Hair follicular keratinocyte (primary cell): ENCODE measurements around the gene MYB. TPM values are rescaled to one million over a fixed set of nuclear protein-coding genes. Genes with fewer than 3 reads are reported as not detected.

Experiments
- total RNA-seq: library from RNA; depleted of rRNA; stranded (reverse); fragments of >200 nt; gene quantifications from 2 replicates; pipeline ENCODE4 v1.2.3, GENCODE V29; 2015

The MYB gene
- 0.04 TPM in 1 of 2 replicates, not detected in the other for total RNA-seq

DNA sequence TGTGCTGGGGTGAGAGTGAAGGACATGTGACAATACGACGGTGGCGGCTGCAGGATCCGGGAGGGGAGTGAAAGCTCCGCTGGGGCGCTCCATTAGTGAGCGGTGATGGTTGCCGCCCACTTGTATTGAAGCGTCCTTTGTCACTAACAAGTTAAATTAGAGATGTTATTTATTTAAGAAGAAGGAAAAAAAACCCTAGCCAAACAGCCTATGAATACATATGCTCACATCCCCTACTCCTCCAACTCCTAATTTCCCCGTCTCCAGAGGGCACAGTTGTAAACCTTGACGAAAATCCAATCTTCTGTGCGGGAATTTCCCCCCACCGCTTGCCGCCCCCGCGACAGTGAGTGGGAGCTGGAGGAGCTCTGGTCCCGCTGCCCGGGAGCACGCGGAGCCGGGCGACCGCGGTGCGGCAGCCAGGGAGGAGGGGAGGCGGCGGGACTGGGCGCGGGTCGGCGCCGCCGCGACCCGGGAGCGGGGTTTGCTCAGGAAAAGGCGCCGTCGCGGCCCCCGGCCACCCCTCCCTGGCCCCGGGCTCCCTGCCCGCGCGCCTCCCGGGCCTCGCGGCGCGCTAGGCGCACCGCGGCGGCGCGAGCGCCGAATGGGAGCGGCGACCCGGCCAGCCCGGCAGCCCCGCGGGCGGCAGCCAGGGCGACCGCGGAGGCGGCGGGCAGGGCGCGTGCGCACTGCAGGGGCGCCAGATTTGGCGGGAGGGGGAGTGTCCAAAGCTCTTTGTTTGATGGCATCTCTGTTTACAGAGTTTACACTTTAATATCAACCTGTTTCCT lies at the start of gene MYB:
Gene MYB (plus strand): TSS at position 767 of the 791 bp plus-strand sequence. CDS start 206 bp downstream, outside the sequence.

Other genes with a start within 250 kb of the MYB start
- gene ALDH8A1, start 231.2 kb upstream of the MYB start, total RNA-seq, result not detected in 2 replicates
- gene HBS1L, start 126.5 kb upstream of the MYB start, total RNA-seq, result 76.8 and 105 TPM in 2 replicates